Left ventricle myocardium inferior (tissue), 1 donor: Measurements from ENCODE around the gene ENTHD1. TPM values are rescaled to one million over a fixed set of nuclear protein-coding genes. Genes with fewer than 3 reads are reported as not detected.

Experiments
- DNase-seq: peaks from one replicate; pipeline ENCODE4 v3.0.0-alpha.2; 2020
- H3K27ac ChIP-seq: fragments of 200-600 bp; replicated peaks from 2 replicates; pipeline ENCODE4 v1.8.0; 2021
- H3K27me3 ChIP-seq: fragments of 200-600 bp; 2 replicates; pipeline ENCODE4 v1.8.0; 2021; ENCODE audit warnings: low read depth
- H3K36me3 ChIP-seq: fragments of 200-600 bp; 2 replicates; pipeline ENCODE4 v1.8.0; 2021
- H3K4me1 ChIP-seq: fragments of 200-600 bp; 2 replicates; pipeline ENCODE4 v1.8.0; 2021
- H3K4me3 ChIP-seq: fragments of 200-600 bp; 2 replicates; pipeline ENCODE4 v1.8.0; 2021; ENCODE audit warnings: mild to moderate bottlenecking, moderate library complexity
- H3K9me3 ChIP-seq: fragments of 200-600 bp; replicated peaks from 2 replicates; pipeline ENCODE4 v1.8.0; 2021
- CTCF ChIP-seq: fragments of 200-600 bp; IDR thresholded peaks from 2 replicates; pipeline ENCODE4 v1.8.0; 2021; ENCODE audit warnings: antibody characterized with exemption, mild to moderate bottlenecking, borderline replicate concordance
- intact Hi-C: fragments of 100-400 bp; cut with micrococcal nuclease; formaldehyde crosslinking; loops from one replicate; pipeline ENCODE4 v1.11.0; 2022
- total RNA-seq: library from RNA; stranded (reverse); fragmentation: NEBNext Ultra II Directional; extraction: Animal tissue kit (Norgen Biotek cat#: 25700); gene quantifications from one replicate; pipeline ENCODE4 v1.2.1, GENCODE V29; 2021
- donor health status: DM: no; HTN: yes; CAD: no; lungs with severe emphysema.

The ENTHD1 gene
- total RNA-seq, 1 donor from 2014 or later = not detected

GRCh38 chr22:39763276-39763675, 130.3 kb downstream of the ENTHD1 start:
- no peak for DNase-seq
- peaks cover 47% of the 10 kb centered on the region for H3K27me3 ChIP-seq
- H3K36me3 ChIP-seq = no peaks in the 10 kb centered on the region
- no peak overlapping the region for H3K27ac ChIP-seq
- no peak for TF ChIP-seq CTCF
- no peaks in the 10 kb centered on the region for H3K4me1 ChIP-seq
- peaks cover 21% of the 10 kb centered on the region for H3K9me3 ChIP-seq
- no peak overlapping the region for H3K4me3 ChIP-seq
- intact Hi-C loops = no loop called here

- DNase-seq = no peak
- H3K27ac ChIP-seq = no peak overlapping the region
- intact Hi-C loops = no loop called here
- TF ChIP-seq CTCF = no peak
- no peaks in the 10 kb centered on the region for H3K9me3 ChIP-seq
- no peaks in the 10 kb centered on the region for H3K4me1 ChIP-seq
- H3K36me3 ChIP-seq = no peaks in the 10 kb centered on the region
- H3K4me3 ChIP-seq = no peak overlapping the region
- peaks cover 84% of the 10 kb centered on the region for H3K27me3 ChIP-seq
Measured at GRCh38 chr22:39750759-39751158, 142.8 kb downstream of the ENTHD1 start.

- TF ChIP-seq CTCF = no peak
- Histone ChIP-seq H3K4me1 (no peaks in the 10 kb centered on the region), H3K4me3 (no peak overlapping the region), H3K27me3 (peaks cover 79% of the 10 kb centered on the region), H3K36me3 (no peaks in the 10 kb centered on the region), H3K9me3 (no peaks in the 10 kb centered on the region), H3K27ac (no peak overlapping the region)
- DNase-seq = no peak
- intact Hi-C loops = no loop called here
Measured at GRCh38 chr22:39748877-39749276, 144.7 kb downstream of the ENTHD1 start.

- intact Hi-C loops = no loop called here
- no peak for DNase-seq
- Histone ChIP-seq H3K9me3 (no peaks in the 10 kb centered on the region), H3K36me3 (no peaks in the 10 kb centered on the region), H3K4me1 (no peaks in the 10 kb centered on the region), H3K4me3 (no peak overlapping the region), H3K27ac (no peak overlapping the region), H3K27me3 (peaks cover 84% of the 10 kb centered on the region)
- TF ChIP-seq CTCF = no peak
Measured at GRCh38 chr22:39746600-39747262, 146.8 kb downstream of the ENTHD1 start.

GRCh38 chr22:39745789-39746188, 147.8 kb downstream of the ENTHD1 start:
- H3K27me3 ChIP-seq = peaks cover 87% of the 10 kb centered on the region
- no peak for DNase-seq
- no peaks in the 10 kb centered on the region for H3K4me1 ChIP-seq
- no peak overlapping the region for H3K4me3 ChIP-seq
- H3K27ac ChIP-seq = no peak overlapping the region
- peaks cover 3% of the 10 kb centered on the region for H3K9me3 ChIP-seq
- H3K36me3 ChIP-seq = no peaks in the 10 kb centered on the region
- TF ChIP-seq CTCF = no peak
- intact Hi-C loops = no loop called here
